NOMO-1 treated with DMSO at 0.1 percent for 48 hours (cell line): ENCODE results near the gene MGST3.
"Not testable (repeated sequence)": the region's sequence is repeated elsewhere in the genome, so short reads cannot be mapped to it uniquely, and the experiment has no call there.

Source experiments
- DNase-seq: peaks from one replicate; lab custom pipeline; 2025; ENCODE audit not compliant: unreplicated experiment; lab: John Stamatoyannopoulos, UW

The MGST3 gene

DNA sequence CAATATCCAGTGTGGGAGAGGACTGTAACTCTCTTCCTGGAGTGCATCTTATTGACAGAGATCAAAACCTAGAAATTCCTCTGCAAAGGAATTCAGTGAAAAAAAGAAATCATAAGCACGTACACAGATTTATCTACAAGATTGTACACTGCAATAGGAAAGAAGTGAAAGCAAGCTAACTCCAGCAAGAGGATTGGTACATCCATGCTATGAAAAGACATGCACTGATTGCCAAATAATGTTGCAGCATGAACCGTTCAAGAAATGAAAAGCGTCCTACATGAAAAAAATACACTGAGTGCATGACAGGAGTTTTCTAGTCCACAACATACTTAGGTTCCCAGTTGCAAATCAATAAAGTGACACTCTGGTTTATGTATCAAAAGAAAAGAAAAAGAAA, 1.9 kb upstream of the MGST3 start:
- DNase-seq = peak; percentile 51

DNA sequence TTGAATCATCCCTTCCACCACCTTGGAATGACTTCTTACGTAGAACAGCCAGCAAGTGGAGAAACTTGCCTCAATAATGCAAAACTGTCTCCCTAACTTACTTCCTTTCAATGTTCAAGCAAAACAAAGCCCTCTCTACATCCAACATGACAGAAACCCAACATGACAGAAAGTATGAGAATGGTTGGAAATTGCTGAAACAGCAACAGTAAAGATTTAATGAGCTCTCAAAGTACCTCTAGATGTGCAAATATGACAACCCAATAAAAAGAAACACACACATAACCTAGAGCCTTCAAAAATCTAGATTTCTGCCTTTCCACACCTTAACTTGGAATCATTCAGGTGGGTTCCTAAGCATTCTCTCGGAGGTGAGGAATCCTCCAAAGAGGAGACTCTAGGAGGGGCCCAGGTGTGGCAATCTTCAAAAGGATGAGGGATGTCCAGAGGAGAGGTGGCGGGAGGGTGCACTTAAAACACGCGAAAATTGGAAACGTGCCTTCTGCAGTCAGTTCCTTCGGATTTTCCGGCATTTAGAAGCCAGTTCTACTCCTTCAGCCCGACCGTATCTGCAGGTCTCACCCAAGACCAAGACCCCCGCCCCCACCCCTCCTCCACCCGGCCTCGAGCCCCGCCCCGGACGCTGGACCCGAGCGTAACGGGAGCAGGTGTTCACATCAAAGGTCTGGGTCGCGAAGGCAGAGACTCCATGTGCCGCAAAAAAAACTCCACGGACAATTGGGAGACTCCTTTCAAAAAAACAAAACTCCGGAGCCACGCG, 996 bp upstream of the MGST3 start:
- no peak for DNase-seq

DNA sequence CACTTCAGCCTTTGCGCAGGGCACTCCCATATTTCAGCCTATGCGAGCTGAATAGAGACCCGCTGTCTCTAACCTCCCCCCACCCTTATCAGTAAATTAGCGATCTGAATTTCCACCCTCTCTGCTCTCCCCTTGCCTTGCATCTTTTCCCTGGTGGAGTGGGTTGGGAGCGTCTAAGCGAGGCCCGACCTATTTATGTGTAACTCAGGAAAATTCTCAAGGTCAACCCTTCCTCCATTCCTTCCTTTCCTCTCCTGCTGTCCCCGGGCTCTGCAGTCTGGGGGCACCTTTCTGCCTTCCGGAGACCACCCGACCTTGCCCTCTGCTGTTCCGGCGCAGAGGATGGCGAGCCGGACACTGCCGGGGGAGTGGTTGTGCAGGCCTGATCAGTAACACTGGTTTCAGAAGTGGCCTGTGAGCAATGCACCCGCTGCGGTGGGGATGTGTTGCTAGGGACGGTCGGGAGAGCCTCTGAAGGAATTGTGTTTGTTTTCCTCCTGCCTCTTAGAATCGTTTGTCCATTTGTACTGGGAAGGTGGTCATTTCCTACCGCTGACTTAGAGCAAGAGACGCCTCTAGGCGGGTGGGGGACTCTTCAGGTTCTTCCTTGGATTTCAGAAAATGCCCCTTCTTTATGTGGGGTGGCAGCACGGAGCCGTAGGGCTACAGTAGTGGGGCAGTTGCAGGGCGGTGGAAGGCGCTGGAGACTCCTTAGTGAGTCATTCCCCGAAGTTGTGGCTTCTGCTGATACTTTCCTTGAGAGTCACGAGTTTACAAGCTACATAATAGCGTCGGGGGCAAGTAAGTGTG, 513 bp downstream of the MGST3 start:
- DNase-seq = peak; percentile 68

DNA sequence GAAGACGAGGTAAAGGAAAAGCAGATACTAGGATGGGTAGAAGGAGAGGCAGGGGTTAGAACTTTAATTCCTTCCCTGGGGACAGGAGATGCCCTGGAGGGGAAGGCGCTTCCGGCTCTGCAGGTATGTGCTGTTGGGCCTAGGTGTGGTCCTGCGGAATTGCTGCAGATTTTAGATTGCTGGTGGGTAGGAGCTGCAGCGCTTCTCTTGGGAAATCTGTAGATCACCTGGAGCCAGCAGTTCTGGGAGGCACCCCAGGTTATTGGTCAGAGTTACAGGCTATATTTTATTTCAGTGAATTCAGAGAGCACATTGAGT, 1.1 kb downstream of the MGST3 start:
- DNase-seq = no peak

DNA sequence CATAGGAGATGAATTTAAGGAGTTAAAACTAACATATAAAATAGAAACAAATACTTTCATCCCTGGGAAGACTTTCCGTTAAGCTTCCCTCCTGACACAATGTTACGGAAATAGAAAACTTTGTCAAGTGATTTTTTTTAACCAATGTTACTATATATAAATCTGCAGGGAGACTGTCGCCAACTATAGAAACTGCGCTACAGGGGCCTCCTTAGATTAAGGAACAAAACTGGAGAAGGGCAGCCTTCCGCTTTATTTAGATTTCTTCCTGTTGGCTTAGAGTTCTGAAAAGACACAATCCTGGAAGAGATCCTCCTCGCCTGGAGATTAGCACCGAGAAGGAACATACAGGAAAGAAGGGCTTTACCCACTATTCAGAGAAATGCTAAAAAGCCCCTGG, 1.5 kb downstream of the MGST3 start:
- DNase-seq = peak; percentile 25

DNA sequence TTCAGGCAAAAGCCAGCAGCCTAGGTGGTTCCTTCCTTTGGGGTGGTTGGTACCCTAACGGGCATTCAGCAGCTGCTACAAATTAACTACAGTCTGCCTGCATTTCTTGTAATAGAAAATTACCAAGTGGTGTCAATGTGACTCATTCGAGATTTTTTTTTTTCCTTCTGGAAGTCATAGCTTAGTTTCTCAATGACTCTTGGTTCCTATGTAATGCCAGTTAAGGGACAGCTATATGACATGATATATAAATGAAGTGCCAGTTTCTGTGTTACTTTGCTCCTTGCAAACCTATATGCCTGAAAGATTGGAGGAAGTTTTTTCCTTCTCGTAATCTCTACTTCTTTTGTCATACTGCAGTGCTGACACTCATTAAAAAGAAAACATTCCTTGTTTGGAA, 2.6 kb downstream of the MGST3 start:
- DNase-seq = peak; percentile 46

DNA sequence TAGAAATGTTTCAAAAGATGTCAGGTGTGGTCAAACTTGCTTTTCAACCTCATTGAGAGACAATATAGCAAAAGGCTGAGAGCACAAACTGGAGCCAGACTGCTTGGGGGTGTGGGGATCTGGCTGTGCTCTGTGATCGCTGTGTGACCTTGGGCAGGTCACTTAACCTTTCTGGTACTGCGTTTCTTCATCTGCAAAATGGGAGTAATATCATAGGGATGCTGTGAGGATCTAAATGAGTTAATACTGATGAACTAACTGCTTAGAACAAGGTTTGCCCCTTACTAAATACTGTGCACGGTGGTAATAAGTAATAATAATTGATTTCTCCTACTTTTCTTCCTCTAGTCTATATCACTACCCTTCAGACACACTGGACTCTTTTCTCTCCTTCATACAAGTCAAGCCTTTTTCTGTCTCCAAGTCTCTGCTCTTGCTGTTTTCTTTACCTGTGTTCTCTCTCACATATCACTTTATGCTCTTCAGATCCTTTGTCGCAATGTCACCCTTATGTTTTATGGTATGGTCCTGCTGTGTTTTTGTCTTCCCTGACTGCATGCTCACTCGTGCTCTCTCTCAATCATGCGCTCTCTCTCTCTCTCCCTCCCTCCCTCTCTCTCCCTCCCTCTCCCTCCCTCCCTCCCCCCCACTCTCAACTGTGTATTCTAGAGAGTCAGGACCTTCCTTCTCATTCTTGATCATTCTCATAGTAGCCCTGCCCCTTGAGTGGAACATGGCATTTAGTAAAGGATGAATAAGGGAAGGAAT, 3.3 kb downstream of the MGST3 start:
- no peak for DNase-seq

DNA sequence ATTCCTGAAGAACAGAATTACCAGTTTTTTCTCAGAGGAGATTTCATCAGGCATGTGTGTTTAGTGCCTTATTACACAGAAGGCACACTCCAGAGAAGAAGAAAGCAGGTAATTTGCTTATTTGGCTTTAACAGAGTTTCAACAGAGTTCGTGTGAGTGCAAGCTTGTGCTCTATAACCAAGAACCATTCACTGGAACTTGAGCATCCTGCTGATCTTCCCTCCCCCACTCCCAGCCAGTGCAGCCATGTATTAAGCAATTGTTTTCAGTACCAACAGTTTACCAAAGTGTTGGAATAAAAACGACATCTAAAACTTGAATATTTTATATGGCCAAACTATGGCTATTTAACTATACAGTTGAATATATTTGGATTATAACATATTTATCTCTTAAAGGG, 4.3 kb downstream of the MGST3 start:
- DNase-seq = peak; percentile 18

DNA sequence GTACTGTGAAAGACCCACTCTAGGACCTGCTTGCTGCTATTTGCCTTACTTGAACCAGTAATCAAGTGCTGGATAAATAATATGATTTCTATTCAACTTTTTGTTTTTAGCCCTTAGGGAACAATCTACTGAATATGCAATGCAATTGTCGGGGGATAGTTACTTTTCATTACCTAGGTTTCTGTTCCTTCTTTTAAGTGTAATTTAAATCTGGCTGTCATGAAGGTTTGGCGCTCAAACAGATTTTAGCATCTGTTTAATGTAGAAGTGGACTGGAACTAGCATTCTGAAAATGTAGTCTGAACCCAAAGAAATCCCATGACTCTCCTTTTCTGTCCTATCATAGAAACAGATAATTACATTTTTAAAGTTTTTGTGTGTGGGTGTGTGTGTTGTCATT, 4.8 kb downstream of the MGST3 start:
- DNase-seq = peak; percentile 71

DNA sequence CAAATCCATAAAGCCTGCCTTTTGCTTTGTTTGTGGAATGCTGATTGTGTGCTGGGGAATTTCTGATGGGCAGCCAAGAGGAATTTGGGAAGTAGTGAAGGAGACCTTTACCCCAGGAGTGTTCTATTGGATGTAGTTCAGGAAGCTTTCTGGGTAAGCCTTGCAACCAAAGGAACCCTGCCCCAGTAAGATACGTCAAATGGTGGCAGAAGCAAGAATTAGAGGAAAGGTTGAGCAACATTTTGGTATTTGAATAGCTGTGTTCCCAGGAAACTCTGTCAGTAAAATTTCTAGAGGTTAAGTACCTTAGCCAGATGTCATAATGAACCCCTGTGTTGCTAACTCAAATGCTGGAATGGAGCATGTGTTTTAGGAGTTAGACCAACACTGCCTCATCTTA, 6.4 kb downstream of the MGST3 start:
- no peak for DNase-seq

DNA sequence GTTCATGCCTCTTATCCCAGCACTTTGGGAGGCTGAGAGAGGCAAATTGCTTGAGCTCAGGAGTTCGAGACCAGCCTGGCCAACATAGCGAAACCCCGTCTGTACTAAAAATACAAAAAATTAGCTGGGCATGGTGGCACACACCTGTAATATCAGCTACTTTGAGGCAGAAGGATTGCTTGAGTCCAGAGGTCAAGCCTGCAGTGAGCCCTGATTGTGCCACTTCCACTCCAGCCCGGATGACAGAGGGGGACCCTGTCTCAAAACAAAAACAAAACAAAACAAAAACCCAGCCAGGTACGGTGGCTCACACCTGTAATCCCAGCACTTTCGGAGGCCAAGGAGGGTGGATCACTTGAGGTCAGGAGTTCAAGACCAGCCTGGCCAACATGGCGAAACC, 7.2 kb downstream of the MGST3 start:
- DNase-seq = not testable (repeated sequence)

DNA sequence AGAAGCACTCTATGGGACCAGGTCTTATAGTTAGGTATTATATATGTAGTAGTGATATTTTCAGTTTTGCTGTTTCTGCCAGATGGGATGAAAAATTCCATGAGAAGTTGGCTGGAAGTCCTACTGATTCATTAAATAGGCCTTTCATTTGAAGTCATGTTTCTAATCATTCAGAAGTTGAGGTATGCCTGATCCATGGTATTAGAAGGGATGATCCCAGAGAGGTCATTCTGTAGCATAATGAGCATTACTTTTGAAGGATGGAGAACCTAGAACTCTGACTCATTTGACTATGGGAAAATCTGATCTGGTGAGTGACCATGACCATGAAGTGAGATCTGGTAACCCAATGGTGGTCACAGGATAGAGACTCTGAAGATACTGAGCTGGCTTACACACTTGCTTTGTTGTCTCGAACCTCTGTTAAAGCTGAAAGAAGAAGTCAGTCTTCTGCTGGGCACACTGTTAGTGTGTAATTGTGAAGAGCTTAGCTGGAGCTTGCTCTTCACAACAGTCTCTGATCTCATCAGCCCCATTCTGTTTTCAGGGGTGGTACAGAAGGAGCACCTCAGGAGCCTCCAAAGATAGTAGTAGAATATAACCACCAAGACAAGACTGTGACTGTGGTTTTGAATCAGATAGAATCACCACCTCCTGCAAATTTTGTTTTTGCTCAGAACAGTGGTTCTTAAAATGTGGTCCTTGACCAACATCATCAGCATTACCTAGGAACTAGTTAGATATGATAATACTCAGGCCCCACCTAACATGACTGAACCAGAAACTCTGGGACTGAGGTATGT, 9.0 kb downstream of the MGST3 start:
- DNase-seq = no peak

DNA sequence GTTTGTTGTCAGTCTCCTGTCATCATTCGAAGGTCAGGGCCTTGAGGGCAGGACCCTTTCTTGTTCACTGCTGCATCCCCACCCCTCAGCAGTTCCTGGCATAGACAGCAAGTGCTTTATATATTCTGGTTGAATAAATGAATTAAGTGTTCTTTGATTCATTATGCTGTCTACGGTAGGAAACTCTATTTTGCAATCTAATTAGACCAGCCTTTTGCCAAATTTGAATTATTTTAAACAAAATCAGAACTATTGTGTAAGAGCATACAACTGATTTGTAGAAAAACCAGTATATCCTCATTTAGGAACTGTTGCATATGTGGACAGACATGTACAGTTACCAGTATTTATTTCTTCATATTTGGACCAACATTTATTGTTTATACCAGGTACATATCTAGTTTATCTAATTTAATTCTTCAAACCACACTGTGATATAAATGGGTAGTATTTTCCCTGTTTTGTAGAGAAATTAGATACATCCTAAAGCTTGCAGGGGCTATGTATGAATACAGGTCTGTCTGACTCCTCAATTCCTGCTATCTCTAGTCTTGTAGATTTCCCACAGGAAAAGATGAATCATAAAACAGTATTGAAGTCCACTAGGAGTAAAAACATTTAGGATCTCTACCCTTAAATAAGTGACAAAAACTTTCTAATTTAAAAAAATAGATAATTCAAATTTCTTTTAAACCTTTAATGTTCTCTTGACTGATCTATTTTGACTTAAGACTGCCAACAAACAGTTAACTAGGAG, 10.4 kb downstream of the MGST3 start:
- peak; percentile 10 for DNase-seq

DNA sequence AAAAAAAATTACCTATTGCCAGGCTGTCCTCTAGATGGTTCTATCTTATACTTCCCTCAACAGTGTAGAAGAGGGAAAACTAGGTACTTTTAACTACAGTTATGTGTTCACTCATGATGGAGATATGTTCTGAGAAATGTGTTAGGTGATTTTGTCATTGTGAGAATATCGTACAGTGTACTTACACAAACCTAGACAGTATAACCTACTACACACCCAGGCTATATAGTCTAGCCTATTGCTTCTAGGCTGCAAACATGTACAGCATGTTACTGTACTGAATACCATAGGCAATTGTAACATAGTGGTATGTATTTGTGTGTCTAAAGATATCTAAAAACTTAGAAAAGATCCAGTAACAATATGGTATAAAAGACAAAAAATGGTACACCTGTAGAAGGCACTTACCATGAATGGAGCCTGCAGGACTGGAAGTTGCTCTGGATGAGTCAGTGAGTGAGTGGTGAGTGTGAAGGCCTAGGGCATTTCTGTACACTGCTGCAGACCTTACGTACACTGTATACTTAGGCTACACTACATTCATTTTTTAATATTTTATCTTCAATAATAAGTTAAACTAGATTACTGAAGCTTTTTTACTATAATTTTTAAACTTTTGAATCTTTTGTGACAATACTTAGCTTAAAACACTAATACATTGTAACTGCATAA, 13.2 kb downstream of the MGST3 start:
- no peak for DNase-seq

DNA sequence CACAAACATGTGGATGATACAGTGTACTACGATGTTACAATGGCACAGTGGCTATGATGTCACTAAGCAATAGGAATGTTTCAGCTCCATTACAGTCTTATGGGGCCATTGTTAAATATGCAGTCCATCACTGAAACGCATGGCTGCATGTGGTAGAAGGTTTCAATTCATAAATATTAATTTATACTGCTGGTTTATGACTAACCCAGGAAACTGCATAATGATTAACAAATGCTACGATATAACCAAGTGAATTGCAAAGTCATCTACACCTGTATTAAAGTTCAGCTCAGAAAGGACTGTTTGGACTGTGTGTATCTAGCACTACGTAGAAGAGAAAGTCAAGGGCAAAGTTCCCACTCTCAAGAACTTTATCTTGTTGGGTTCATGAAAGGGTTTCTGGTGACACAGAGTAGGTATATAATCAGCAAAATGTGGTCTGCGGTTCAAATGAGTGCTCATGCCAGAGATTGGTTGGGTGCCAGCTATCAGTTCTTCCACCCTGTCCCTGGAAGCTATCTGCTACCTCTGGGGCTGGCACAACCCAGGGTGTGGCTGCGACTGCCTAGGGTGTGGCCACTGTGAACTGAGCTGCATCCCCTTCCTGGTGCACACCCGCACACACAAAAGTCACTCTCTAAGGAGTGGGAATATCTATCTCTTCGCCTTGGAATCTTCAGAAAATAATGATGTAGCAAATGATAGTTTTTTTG, 14.8 kb downstream of the MGST3 start:
- no peak for DNase-seq

DNA sequence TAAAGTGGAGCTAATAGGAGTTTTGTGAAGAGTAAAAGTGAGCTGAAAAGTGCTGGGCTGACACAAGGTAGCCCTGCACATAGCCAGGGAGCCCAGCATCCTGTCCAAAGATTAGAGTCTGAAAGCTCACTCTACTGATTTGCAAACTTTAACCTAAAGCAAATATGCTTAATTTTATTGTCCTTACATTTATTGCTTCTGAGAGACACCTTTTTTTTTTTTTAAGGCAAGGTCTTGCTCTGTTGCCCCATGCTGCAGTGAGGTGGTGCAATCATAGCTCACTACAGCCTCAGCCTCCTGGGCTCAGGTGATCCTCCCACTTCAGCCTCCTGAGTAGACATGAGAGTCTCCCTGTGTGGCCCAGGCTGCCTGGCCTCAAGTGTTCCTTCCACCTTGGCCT, 16.5 kb downstream of the MGST3 start:
- no peak for DNase-seq

DNA sequence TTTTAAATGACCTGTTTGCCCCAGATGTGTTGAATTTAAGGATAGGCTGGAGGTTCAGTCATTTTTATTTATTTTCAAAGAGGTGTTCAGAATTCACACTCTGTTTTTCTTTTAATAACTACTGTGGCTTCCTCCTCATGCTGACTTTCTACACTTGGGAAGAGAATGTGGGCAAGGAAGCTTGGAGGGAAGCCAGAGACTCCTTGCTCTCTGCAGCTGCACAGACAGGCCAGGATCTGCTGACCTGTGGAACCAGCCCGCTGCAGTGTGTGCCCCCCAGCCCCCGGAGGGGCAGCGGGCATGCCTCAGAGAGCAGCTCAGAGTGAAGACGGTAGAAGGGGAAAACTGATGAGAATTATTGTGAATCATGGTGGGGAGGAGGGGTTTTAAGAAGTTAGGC, 16.9 kb downstream of the MGST3 start:
- no peak for DNase-seq

DNA sequence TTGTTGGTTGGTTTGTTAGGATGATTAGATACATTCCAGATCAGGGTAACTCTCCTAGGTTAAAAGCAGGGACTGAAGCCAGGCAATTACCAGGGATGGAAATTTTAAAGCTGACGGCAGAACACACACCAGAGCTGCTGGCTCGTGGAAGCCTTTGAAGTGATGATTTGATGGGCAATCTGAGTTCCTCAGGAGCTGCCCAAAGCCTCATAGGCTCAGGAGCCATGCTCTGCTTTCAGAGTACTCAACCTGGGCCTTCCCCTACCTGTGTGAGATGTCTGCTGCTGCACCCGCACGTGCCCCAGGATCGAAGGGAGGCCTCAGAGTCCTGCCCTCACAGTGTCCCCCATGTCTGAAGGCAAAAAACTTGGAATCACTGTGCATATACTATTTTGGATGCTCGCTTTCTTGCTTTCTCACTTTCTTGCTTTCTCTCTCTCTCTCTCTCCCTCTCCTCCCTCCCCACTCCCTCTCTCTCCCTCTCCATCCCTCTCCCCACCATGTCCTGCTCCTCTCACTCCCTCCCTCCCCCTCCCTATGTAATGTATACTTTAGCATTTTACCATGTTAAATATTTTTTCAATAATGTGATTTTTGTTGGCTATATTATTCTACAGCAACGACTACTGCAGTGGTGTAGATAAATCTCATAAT, 18.0 kb downstream of the MGST3 start:
- DNase-seq = no peak
